ENCODE measurements around the gene NEUROD2.

The NEUROD2 gene

DNA sequence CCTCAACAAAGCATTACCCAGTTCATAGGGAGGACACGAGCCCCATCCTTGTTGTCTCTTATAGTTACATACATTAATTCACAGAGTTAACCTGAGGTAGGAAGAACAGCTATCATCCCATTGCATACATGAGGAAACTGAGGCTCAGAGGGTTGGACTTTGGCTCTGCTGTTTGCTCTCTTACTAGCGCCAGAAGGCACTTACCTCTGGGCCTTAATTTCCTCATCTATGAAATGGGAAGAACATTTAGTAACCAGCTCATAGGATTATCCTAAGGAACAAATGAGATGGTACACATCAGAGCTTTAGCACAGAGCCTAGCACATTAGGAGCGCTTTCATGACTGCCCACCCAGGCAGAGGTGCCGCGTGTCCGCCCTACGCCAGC is 27.6 kb downstream of the NEUROD2 start:
- DNase-seq (ENCODE audit: low read depth in 2 of 2), result no peak

DNA sequence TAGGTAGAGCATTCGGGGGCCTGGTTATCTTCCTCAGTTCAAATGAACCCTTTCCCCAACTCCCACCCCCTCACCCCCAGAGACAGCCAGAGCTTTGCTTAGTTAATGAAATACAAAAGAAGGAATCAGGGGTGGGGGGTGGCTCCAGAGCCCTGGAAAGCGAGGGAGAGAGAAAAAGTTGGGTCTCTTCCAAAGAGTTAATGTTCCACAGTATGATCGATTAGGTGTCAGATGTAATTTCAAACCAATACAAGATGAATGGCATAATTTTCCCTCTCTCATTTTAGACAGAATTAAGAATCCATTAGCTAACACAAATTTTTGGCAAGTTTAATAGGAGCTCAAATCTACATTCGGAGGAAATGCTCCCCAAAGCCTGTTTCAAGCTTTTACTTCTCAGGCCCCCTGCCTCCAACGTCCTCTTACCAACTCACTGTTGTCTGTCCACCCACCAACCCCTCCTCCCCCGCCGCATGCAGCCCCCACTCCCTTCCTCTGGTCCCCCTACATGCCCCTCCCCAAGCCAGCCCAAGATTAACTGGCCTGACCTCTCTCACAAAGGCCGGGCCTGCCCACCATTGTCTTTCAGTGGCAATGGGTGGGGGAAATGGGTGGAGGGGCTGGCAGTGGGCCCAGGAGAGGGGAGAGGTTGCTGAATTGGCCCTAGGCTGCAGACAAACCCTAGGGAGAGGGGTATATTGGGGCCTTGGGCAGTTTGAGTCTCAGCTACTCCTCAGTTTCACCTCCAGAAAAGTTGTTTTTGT is 28.2 kb downstream of the NEUROD2 start:
- DNase-seq (ENCODE audit: low read depth in 2 of 2), result no peak

- no peak for DNase-seq (ENCODE audit: low read depth in 2 of 2)
Measured at GRCh38 chr17:39578272-39578671, 29.4 kb downstream of the NEUROD2 start.

DNA sequence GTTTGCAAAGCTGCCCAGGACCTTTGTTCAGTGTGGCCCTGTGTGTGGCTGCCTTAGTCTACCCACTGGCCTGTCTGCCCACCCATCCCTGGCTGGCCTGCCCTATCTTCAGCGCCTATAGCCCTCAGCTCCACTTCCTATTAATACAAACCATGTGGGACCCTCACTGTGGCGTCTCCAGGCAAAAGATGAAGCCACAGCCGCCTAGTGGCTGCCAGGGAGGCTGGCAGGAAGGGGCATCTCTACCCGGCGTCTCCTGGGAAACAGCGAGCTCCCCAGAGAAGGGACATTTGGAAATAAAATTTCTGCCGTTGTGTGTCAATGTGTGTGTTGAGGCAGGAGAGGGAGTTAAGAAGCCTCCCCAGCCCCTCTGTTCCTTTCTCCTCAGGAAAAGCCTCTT is 31.5 kb downstream of the NEUROD2 start:
- DNase-seq (ENCODE audit: low read depth in 2 of 2), result no peak

DNA sequence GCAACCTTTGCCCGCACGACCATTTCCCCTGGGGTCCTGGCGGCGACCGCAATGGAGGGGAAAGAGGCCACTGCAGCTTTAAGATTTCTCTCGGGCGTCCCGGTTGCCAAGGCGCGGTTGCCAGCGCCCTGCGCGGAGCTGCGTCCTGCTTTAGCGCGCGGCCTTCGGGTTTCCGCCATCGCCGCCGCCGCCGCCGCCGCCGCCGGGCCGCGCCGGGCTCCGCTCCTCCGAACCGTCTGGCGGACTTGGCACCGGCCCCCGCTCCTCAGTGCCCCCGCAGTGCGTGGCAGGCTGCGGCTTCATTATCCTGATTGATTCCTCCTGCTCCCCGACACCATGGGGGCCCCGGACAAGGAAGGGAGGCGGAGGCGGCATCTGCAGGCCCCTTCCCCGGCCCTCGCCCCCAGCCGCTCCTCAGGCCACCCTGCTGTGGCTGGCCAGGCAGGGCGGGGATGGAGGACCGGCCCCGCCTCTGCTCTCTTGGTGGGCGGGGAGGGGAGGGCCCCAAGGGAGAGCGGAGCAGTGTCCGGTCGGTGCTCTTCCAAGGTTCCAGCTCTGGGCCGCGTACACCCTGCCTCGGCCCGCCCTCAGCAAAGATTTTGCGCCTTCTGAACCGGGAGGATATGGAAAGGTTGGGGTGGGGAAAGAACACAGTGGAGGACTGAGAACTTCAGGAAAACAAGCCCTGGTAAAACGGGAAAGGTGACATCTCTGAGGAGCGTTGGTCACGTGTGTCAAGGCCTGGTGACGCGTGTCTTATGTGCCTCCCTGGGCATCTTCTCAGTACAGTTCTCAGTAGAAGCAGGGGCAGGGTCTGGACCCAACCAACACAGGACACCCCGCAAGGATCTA is 34.0 kb downstream of the NEUROD2 start:
- peak; percentile 14 to 15 for DNase-seq (ENCODE audit: low read depth in 2 of 2)

DNA sequence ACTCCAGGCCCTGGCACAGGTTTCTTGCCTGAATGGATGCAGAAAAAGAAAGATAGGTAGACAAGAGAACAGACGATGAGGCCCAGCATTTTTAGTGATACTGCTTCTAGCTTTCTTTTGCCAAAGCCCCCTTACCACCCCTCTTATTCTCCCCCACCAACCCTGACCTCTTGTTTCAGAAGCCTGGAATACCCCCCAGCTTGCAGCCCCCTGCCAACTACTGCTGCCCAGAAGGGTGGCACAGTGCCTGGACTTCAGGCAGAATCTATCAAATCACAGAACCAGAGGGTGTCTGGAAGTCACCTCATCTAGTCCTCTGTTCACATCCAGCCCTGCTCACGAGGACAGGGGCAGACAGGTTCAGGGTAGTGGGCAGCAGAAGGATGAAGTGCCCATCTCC is 35.6 kb downstream of the NEUROD2 start:
- DNase-seq (ENCODE audit: low read depth in 2 of 2), result no peak

DNA sequence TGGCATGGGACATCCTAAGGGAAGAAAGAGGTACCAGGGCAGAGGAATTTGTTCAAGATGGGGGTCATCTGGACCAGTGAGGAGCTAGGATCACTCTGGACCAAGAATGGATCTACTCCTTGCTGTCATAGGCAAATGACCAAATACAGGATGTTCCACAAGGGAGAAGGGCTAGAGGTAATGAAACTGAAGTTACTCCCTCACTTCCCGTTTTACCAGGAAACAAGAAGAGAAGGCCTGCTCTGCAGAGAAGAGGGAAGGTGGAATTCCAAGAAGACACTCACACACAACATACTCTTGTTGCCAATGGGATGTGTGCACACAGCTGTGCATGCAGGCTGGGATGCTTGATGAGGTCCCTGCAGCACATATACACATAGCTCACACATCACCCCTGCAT is 38.6 kb downstream of the NEUROD2 start:
- DNase-seq (ENCODE audit: low read depth in 2 of 2), result no peak

- no peak for DNase-seq (ENCODE audit: low read depth in 2 of 2)
Measured at GRCh38 chr17:39568702-39569101, 39.0 kb downstream of the NEUROD2 start.

DNA sequence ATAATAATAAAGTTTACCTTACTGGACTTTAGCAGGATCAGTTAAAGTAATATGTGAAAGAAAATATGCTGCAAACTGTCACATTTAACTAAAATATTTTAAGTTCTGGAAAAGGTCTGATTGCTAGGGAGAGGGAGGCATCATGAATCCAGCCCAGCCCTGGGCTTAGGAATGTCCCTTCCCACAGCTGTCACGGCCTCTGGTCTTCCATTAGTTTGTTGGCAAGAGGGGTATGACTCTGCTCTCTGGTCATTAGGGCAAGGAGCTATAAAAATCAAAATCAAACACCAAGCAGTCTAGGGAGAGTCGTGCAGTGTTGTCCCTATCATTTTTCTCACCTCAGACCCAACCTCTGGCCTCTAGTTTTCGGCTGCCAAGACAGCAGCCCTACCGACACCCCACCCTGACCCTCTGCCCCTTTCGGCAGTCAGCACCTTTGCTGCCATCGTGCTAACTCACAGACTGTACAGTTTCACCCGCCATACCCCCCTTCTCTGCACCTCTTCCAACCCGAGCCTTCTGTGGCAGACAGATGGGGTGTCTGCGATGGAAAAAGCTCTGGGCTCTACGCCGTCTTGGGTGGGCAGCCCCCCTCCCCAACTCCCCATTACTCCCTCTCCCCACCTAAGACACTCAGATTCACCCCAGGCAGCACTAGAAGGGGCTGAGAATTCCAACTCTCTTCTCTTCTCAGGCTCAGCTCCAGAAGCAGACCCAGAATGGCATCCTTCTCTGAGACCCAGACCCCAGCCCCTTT is 41.4 kb downstream of the NEUROD2 start:
- DNase-seq (ENCODE audit: low read depth in 2 of 2), result no peak

DNA sequence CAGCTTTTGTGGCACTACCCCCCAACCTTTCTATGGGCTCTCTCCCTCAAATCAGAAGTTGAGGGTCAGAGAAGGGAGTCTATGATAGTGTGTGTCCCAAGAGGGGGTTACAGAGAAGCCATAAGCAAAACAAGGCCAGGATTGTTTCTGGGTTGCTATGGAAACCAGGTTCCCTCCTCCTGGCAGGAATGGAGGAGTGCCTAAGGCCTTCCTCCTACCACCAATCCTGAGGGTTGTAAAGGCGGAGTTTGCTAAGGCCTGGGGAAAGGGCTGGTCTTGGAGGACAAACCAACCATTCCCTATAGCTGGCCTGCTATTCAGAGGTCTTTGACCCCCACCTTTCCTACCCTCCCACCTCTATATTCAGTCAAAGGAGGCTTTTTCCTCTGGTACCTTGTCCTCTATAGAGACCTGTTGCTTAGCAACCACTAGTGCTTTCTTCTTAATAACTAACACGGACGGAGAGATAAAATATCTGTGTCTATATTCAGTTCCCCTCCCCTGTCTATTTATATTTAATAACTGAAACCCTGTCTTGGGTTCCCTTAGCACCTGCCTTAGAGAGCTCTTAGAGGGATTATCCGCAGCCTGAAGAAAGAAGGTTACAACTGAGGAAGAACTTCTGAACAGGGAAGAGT is 43.4 kb downstream of the NEUROD2 start:
- no peak for DNase-seq (ENCODE audit: low read depth in 2 of 2)

GRCh38 chr17:39563476-39563875 is 44.2 kb downstream of the NEUROD2 start:
- DNase-seq (ENCODE audit: low read depth in 2 of 2), result no peak

GRCh38 chr17:39562976-39563375 is 44.7 kb downstream of the NEUROD2 start:
- DNase-seq (ENCODE audit: low read depth in 2 of 2), result no peak

DNA sequence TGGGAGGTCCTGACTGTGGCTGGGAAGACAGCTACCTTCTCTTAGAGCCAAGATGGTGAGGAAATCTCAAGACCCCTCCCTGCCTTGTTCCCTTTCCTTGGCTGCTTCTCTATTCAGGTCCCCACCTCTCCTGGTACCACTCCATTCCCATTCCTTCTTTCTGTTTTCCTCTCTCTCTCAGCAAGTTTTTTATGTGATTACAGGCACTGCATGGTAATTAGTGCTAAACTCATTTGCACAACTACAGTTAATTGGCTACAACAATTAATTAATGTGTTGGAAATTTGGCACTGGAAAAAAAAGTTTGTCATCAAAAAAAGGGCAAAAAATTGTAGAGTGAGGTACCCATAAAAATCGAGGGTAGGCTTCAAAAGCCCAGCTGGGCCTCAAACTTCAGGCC is 45.3 kb downstream of the NEUROD2 start:
- no peak for DNase-seq (ENCODE audit: low read depth in 2 of 2)

- no peak for DNase-seq (ENCODE audit: low read depth in 2 of 2)
Measured at GRCh38 chr17:39556423-39556822, 51.3 kb downstream of the NEUROD2 start.

- DNase-seq (ENCODE audit: low read depth in 2 of 2), result no peak
Measured at GRCh38 chr17:39555368-39555767, 52.4 kb downstream of the NEUROD2 start.

All from stimulated activated CD8-positive, alpha-beta memory T cell treated with anti-CD3 and anti-CD28 coated beads, Interleukin-15, amount 100 ng/mL, for 48 hours (primary cell).